ENCODE measurements around the gene TSC22D1. TPM values are rescaled to one million over a fixed set of nuclear protein-coding genes. Genes with fewer than 3 reads are reported as not detected.

Gene TSC22D1
- total and polyA plus RNA-seq, 2 of the 4 experiments (the other 2 are of a cell fraction) = 30.8 to 42.2 TPM

DNA sequence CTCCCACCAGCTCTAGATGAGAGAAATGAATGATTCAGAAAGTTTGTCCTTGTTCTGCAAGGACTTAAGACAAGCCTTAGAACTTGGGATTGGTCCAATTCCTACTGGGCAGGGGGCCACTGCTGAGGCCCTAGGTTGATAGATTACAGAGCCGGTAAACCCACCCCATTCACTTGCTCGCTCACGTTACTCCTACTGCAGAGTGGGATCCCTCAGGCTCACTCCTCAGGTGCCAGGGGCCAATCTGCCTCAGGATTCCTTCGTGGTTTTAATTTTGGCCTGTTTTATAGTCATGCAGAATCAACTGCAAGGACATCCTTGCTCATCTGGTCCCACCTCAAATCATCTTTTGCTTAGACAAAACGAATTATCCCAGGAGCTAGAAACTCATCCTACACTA is 143.5 kb downstream of the TSC22D1 start:
- H4K91ac ChIP-seq (ENCODE audit: insufficient read depth, low read depth, low read length) = no peak overlapping the region
- intact Hi-C loops (cut with micrococcal nuclease) (no loop called here), in situ Hi-C loops (cut with MboI; ENCODE audit: low sequenced_read_pairs) (loop anchor here (10.0 kb wide), 1 partner anchor 198 kb away; no protein-coding TSS in a partner anchor), dilution Hi-C loops (cut with HindIII; ENCODE audit: low sequenced_read_pairs, unreplicated experiment) (no loop called here)
- H3K4ac ChIP-seq (ENCODE audit: low read depth, low read length) = no peak overlapping the region
- H3K36me3 ChIP-seq (ENCODE audit: control insufficient read depth, insufficient read depth, low read length) = peaks cover 12% of the 10 kb centered on the region
- H3K9ac ChIP-seq (ENCODE audit: low read depth, low read length) = no peak overlapping the region
- H2BK20ac ChIP-seq (ENCODE audit: low read depth, low read length) = no peak overlapping the region
- peaks cover 9% of the 10 kb centered on the region for H4K20me1 ChIP-seq (ENCODE audit: insufficient read depth, low read length)
- BruUV-seq (replicated peaks) = no TSS peak
- no peak overlapping the region for H3K27ac ChIP-seq (ENCODE audit: insufficient read depth, low read length)
- no peak overlapping the region for H2BK120ac ChIP-seq (ENCODE audit: low read depth, low read length)
- ChIA-PET CTCF (no interaction called here), POLR2A (ENCODE audit: unreplicated experiment) (no interaction called here)
- H3K14ac ChIP-seq (replicated peaks; ENCODE audit: low read depth, low read length) = no peak overlapping the region
- WGBS, 2 experiments (ENCODE audit: extremely low coverage in 2 of 2, insufficient read length in 1 of 2) = 87% methylated on average over 4 of the region's 5 CpGs; no CpG with 5 or more reads in 1 of the 2 experiments
- no peak overlapping the region for H2AK9ac ChIP-seq (replicated peaks; ENCODE audit: low read depth, low read length, poor library complexity)
- DNase-seq = peak; percentile 31
- H4K5ac ChIP-seq (ENCODE audit: low read depth, low read length) = no peak overlapping the region
- no peak for ATAC-seq (ENCODE audit: low read depth)
- H3K9me1 ChIP-seq (ENCODE audit: insufficient read depth, low read length) = peaks cover 3% of the 10 kb centered on the region; the same call in 1 of the 2 replicates
- TF ChIP-seq RAD21 (IDR thresholded peaks at IDR 0.05; ENCODE audit: low read length) (no peak), POLR2A (IDR thresholded peaks at IDR 0.05; ENCODE audit: low read depth, low read length) (peak; percentile 80)
- H3K23ac ChIP-seq (ENCODE audit: low read depth, low read length) = no peak overlapping the region
- H3K4me3 ChIP-seq (ENCODE audit: insufficient read depth, low read depth, low read length) = no peak overlapping the region
- no peak overlapping the region for H2BK5ac ChIP-seq (ENCODE audit: low read depth, low read length, poor library complexity, severe bottlenecking)
- H3K4me1 ChIP-seq (ENCODE audit: control insufficient read depth, insufficient read depth, low read length) = peaks cover 5% of the 10 kb centered on the region; the same call in 1 of the 2 replicates
- H3K18ac ChIP-seq (ENCODE audit: low read depth, low read length) = no peak overlapping the region
- no peaks in the 10 kb centered on the region for H3K27me3 ChIP-seq (ENCODE audit: control insufficient read depth, insufficient read depth, low read length)
- H3K9me3 ChIP-seq (ENCODE audit: control insufficient read depth, insufficient read depth, low read length) = no peaks in the 10 kb centered on the region
- H2AK5ac ChIP-seq (ENCODE audit: low read depth, low read length) = no peak overlapping the region
- no peak overlapping the region for H2AFZ ChIP-seq (replicated peaks; ENCODE audit: low read length, poor library complexity)
- H3K4me2 ChIP-seq (ENCODE audit: low read depth, low read length) = no peak overlapping the region
- H3K56ac ChIP-seq (ENCODE audit: extremely low read depth, insufficient read depth, low read length) = no peak overlapping the region
- peaks cover 8 to 37% of the 10 kb centered on the region in 2 experiments; a peak in 3 of 4 replicates for H3K79me1 ChIP-seq (ENCODE audit: low read depth in 1 of 2, low read length in 2 of 2)
- no peak overlapping the region for H2BK15ac ChIP-seq (ENCODE audit: low read depth, low read length)
- no peak overlapping the region for H4K8ac ChIP-seq (ENCODE audit: low read depth in 2 of 2, low read length in 2 of 2)

Measured in IMR-90 (cell line).